CD4-positive, alpha-beta T cell treated with Interleukin-17A for 1 hour (primary cell): ENCODE results near the gene SYNGR4.

ENCODE experiments used
- DNase-seq: peaks from one replicate; pipeline ENCODE4 v3.0.0-alpha.2; 2020

SYNGR4 gene

DNA sequence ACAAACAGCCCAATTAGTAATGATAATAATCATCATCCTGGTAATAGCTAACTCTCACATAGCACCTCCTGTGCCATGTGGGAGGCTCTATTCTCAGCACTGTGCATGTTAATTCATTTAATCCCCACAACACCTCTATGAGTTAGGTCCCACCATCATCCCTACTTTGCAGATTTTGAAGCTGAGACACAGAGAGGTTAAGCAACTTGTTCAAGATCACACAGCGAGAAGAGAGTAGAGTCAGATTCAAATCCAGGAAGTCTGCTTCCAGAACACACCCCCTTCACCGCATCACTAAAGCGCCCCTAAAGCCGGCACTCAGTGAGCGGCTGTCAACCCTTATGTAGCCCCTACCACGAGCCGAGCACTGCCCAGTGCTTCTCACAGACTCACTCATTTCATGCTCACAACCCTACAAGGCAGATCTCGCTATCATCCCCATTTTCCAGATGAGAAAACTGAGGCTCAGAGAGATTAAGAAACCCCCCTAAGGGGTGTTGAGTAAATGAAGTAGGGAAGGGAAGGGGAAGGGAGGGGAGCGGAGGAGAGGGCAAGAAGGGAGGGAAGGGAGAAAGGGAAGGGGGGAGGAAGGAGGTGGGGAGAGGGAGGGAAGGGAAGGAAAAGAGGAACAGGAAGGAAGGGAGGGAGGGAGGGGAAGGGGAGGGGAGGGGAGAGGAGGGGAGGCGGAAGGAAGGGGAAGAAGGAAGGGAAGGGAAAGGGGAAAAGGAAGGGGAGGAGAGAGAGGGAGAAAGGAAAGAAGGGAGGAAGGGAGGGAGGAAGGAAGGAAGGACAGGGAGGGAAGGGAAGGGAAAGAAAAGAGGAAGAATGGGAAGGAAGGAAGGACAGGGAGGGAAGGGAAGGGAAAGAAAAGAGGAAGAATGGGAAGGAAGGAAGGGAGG lies 22.4 kb upstream of the SYNGR4 start:
- no peak for DNase-seq

DNA sequence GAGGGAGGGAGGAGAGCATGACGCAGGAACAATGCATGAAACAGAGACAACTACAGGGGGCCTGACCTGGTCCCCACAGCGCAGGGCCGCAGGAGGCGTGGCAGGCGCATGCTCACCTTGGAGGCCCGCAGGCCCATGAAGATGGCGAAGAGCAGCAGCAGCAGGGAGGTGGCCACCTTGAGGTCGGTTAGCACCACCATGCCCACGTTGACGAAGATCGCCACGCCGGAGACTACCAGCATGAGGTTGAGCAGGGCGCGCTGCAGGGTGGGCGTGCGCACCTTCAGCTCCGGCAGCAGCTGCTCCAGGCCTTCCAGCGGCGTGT lies 21.8 kb upstream of the SYNGR4 start:
- no peak for DNase-seq

DNA sequence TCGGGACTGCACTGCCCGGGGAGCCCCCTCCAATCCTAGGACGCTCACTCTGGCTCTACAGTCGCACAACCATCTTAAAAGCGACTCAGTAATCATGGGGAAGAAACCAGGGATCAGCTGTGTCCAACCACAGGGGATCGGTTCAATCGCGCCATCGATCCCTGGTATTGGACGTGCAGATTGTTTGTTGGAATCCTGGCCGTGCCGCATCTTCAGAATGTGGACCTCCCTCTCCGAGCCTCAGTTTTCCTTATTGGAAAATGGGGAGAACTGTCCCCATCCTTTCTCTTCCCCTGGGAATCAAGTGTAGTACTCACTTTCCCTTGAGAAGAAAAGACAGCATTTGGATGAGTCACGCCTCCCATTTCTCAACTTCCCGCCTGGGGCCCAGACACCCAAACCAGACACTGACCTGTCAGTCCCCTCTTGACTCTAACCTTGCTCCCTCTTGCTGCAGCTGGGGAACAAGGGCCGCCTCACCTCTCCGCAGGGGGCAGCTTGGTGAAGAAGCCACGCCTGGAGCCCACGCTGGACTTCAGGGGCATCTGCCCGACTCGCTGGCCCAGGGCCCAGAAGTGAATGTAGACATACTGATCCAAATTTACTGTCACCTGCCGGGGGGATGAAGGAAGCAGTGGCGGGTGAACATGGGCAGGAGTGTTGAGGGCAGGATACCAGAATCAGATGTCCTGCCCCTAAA lies 21.2 kb upstream of the SYNGR4 start:
- no peak for DNase-seq

- no peak for DNase-seq
Observed at GRCh38 chr19:48344892-48345291, 19.3 kb upstream of the SYNGR4 start.

- no peak for DNase-seq
Observed at GRCh38 chr19:48346191-48346590, 18.0 kb upstream of the SYNGR4 start.

GRCh38 chr19:48348045-48348444 lies 16.1 kb upstream of the SYNGR4 start:
- no peak for DNase-seq

DNA sequence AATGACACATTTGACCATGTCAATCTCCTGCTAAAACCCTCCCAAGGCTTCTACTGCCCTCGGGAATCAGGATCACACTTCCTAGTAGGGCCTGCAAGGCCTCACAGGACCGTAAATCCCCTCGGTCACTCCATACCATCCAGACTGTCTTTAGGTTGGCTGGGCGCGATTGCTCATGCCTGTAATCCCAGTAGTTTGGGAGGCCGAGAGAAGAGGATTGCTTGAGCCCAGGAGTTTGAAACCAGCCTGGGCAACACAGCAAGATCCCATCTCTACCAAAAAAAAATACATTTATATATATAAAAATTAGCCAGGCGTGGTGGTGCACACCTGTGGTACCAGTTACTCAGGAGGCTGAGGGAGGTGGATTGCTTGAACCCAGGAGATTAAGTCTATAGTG lies 15.4 kb upstream of the SYNGR4 start:
- no peak for DNase-seq

GRCh38 chr19:48350856-48351255 lies 13.3 kb upstream of the SYNGR4 start:
- no peak for DNase-seq

DNA sequence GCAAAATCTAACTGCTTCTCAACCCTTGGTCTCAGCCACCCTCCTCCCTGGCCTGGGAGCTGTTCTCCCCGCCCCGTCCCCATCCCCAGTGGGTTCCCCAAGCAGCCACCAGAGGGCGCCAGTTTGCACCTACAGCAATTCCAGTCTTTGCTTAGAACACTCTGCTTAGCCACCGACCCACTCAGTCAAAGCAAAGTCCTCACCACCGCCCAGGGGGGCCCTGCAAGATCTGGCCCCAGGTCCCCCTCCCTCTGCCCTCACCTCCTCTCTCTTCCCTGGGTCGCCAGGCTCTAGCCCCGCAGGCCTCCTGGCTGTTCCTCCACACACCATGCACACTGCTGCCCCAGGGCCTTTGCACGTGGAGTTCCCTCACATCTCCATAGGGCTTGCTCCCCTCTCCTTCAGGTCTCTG lies 12.8 kb upstream of the SYNGR4 start:
- DNase-seq = peak; percentile 82

GRCh38 chr19:48353677-48354076 lies 10.5 kb upstream of the SYNGR4 start:
- no peak for DNase-seq

- no peak for DNase-seq
Observed at GRCh38 chr19:48354332-48354992, 9.7 kb upstream of the SYNGR4 start.

GRCh38 chr19:48355365-48355954 lies 8.7 kb upstream of the SYNGR4 start:
- DNase-seq = no peak

- DNase-seq = no peak
Observed at GRCh38 chr19:48359123-48359522, 5.0 kb upstream of the SYNGR4 start.

- DNase-seq = no peak
Observed at GRCh38 chr19:48361912-48362311, 2.3 kb upstream of the SYNGR4 start.

DNA sequence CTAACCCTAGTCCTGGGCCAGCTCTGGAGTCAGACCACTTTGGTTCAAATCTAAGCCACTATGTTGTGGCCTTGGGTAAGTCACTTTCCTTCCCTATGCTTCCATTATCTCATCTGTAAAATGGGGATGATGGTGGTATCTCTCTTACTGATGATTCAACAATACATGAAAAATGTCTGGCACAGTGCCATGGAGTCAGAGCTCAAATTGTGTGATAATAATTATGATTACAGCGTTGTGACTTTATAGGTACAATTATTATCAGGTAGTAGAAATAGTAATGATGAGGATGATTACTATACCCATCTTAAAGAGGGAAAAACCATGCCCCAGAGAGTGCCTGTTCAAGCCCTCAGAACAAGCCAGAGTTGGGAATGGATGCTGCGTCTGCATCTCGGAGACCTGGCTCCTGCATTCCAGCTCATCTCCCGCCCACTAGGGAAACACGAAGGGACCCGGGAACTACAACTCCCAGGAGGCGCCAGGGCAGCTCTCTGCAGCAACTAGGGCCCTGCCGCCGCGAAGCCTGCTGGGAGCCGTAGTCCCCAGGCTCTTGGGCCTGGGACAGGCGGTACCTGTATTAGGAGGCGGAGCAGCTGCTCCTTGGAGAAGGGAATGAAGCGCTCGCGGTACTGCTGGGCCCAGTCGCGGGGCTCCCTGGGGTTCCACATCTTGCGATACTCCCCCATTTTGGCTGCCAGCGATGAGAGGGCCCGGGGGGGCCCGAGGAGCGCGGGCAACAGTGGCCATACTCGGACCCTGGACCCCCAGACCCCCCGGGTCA lies 1.3 kb upstream of the SYNGR4 start:
- peak; percentile 91 for DNase-seq

- no peak for DNase-seq
Observed at GRCh38 chr19:48363500-48363809, 712 bp upstream of the SYNGR4 start.

DNA sequence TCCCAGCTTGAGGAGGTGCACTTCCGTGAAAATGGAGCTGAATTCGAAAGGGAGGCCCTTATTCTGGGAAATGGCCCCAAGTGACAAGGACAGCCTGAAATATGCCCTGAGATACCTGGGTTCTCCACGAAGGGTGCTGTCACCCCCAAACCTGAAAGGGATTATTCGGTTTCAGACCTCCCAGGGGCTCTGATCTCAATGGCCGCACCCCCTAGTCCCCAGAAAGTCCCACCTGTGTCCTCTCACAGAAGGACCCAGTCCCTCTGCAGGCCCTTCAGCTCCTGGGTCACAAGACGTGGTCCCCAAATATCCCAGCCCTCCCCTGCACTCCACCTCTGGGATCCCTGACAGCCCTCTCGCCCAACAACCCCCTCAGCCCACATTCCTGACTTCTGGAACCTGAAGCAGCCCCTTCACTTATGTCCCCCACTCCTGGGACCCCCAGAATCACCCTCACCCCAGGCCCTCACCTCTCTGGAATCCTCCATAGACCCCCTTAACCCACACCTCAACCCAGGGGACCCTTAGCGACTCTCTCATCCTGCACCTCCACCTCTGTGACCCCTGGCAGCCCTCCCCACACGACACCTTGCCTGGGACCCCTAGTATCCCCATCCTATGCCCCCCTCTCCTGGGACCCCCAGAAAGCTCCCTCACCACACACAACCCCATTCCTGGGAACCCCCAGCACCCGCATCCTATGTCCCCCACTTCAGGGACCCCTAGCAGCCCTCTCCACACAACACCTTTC lies 606 bp downstream of the SYNGR4 start:
- DNase-seq = no peak

GRCh38 chr19:48365602-48366001 lies 1.4 kb downstream of the SYNGR4 start:
- DNase-seq = no peak

DNA sequence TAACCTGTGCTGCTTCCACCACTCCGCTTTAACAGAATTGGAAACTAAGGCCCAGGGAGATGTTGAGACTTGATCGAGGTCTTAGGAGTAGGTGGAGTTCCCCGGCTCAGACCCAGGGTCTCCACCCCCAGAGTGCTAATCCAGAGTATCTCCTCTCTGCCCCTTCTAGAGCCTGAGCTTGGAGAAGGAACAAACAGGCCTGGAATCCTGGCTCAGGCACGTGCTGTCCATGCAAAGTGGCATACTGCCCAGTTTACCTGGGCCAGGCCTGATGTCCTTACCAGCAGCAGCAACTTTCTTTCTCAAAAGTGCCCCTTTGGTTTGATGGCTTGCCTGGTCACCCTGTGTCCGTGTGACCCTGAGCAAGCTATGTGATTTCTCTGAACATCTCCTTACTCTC lies 3.7 kb downstream of the SYNGR4 start:
- no peak for DNase-seq

DNA sequence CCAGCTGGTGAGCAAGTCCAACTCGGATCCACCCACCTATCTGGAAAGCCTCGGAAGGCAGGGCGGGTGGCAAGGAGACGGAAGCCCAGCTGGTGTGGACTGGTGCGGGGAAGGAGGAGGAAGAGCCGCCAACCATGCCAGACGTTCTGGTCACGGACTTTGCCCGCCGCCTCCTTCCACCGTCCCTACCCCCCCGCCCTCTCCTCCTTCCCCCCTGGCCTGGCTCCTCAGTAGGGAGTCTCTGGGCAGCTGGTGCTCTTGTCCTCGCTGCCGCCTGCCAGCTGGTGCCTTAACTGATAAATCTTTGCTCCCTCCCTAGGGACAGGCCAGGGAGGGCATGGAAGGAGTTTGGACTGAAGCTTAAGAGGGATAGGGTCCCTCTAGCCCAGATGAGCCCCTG lies 4.8 kb downstream of the SYNGR4 start:
- no peak for DNase-seq

- DNase-seq = no peak
Observed at GRCh38 chr19:48370955-48371354, 6.8 kb downstream of the SYNGR4 start.

DNA sequence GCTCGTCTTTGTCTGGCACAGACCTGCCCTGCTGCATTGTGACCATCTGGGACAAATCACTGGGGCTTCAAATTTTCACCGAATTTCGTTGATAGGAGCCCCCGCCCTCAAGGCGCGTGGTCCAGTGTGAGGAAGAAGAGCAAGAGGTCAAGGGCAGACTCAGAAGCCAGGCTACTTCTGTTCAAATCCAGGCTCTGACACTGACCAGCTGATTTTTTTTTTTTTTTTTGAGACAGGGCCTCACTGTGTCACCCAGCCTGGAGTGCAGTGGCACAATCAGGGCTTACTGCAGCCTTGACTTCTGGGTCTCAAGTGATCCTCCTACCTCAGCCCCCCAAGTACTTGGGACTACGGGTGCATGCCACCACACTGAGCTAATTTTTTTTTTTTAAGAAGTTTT lies 7.2 kb downstream of the SYNGR4 start:
- no peak for DNase-seq
